OCI-LY7 (cell line): ENCODE data around the gene UGT1A1. TPM values are rescaled to one million over a fixed set of nuclear protein-coding genes. Genes with fewer than 3 reads are reported as not detected.

Experiments
- BruUV-seq: library from RNA; stranded (reverse); fragments of 400-500 nt; replicated peaks from 2 replicates; lab custom pipeline; 2021; lab: Mats Ljungman, UMichigan
- CTCF ChIA-PET: fragments of 300-600 bp; sonication (Branson Sonifier 250); formaldehyde crosslinking; loops from one replicate; lab custom pipeline; 2022; ENCODE audit warnings: antibody characterized with exemption; ENCODE audit not compliant: unreplicated experiment; lab: Charles Lee
- POLR2A ChIA-PET: fragments of 300-600 bp; sonication (Branson Sonifier 250); formaldehyde crosslinking; loops from one replicate; lab custom pipeline; 2022; ENCODE audit warnings: antibody characterized with exemption; lab: Charles Lee
- DNase-seq: peaks from one replicate; pipeline ENCODE4 v3.0.0-alpha.2; 2015; ENCODE audit warnings: low spot score
- H2AFZ ChIP-seq: fragments of 200-600 bp; sonication (generic), shearing (Covaris generic); 2 replicates; pipeline ENCODE4 v1.6.1; 2014; ENCODE audit warnings: mild to moderate bottlenecking, antibody characterized with exemption, low read length, moderate library complexity
- H3K27ac ChIP-seq: fragments of 200-600 bp; sonication (generic); 2 replicates; pipeline ENCODE4 v1.5.1; 2014; ENCODE audit warnings: mixed run types, low read depth, mild to moderate bottlenecking, moderate library complexity, low read length, inconsistent platforms; ENCODE audit not compliant: poor library complexity, severe bottlenecking
- H3K36me3 ChIP-seq: fragments of 200-600 bp; sonication (generic); 2 replicates; pipeline ENCODE4 v1.6.1; 2014; ENCODE audit warnings: mild to moderate bottlenecking, antibody characterized with exemption, low read length, moderate library complexity, mixed read lengths; ENCODE audit not compliant: insufficient read depth
- H3K4me1 ChIP-seq: fragments of 200-600 bp; sonication (generic); 2 replicates; pipeline ENCODE4 v1.5.1; 2014; ENCODE audit warnings: mild to moderate bottlenecking, low read length; ENCODE audit not compliant: insufficient read depth, poor library complexity, severe bottlenecking
- H3K4me2 ChIP-seq: fragments of 200-600 bp; sonication (generic); 2 replicates; pipeline ENCODE4 v1.6.1; 2014; ENCODE audit warnings: mild to moderate bottlenecking, low read length
- H3K4me3 ChIP-seq: fragments of 200-600 bp; sonication (generic); 2 replicates; pipeline ENCODE4 v1.5.1; 2014; ENCODE audit warnings: mild to moderate bottlenecking, low read depth, low read length; ENCODE audit not compliant: poor library complexity, severe bottlenecking
- H3K79me2 ChIP-seq: fragments of 200-600 bp; sonication (generic); 2 replicates; pipeline ENCODE4 v1.6.1; 2016; ENCODE audit warnings: low read depth, mild to moderate bottlenecking, low read length, moderate library complexity, mixed read lengths; ENCODE audit not compliant: insufficient read depth
- H3K9me2 ChIP-seq: fragments of 200-600 bp; sonication (generic); 2 replicates; pipeline ENCODE4 v1.6.1; 2016; ENCODE audit warnings: mild to moderate bottlenecking, low read length, mixed read lengths; ENCODE audit not compliant: insufficient read depth
- H3K9me3 ChIP-seq: fragments of 200-600 bp; sonication (generic); 2 replicates; pipeline ENCODE4 v1.6.1; 2014; ENCODE audit warnings: mild to moderate bottlenecking, mixed run types, low read length, mixed read lengths
- H4K20me1 ChIP-seq: fragments of 200-600 bp; sonication (generic); 2 replicates; pipeline ENCODE4 v1.6.1; 2014; ENCODE audit warnings: mild to moderate bottlenecking, antibody characterized with exemption, low read length, moderate library complexity, mixed read lengths; ENCODE audit not compliant: insufficient read depth
- CTCF ChIP-seq: fragments of 200-600 bp; sonication (generic); conservative IDR thresholded peaks from 2 replicates; pipeline ENCODE4 v1.5.1; 2014; ENCODE audit warnings: mild to moderate bottlenecking, antibody characterized with exemption, low read length, moderate library complexity, mixed read lengths
- EZH2phosphoT487 ChIP-seq: fragments of 200-600 bp; sonication (generic); IDR thresholded peaks from 2 replicates; pipeline ENCODE4 v1.6.1; 2018; ENCODE audit warnings: low read depth, borderline replicate concordance, mild to moderate bottlenecking, mixed run types, antibody characterized with exemption, low read length, moderate library complexity, mixed read lengths
- intact Hi-C: fragments of 100-400 bp; cut with micrococcal nuclease; formaldehyde crosslinking; loops from one replicate; pipeline ENCODE4 v1.10.0; 2022; ENCODE audit not compliant: unreplicated experiment
- total RNA-seq, 2 experiments: library from RNA; depleted of rRNA in 1 of 2; stranded (reverse); fragments of >200 nt in 1 of 2; shearing (Covaris generic) in 1 of 2; gene quantifications; 2 replicates each; pipeline ENCODE4 v1.2.3, GENCODE V29; 2014 to 2022

The UGT1A1 gene
- total RNA-seq, 2 experiments from 2014 or later: not detected

DNA sequence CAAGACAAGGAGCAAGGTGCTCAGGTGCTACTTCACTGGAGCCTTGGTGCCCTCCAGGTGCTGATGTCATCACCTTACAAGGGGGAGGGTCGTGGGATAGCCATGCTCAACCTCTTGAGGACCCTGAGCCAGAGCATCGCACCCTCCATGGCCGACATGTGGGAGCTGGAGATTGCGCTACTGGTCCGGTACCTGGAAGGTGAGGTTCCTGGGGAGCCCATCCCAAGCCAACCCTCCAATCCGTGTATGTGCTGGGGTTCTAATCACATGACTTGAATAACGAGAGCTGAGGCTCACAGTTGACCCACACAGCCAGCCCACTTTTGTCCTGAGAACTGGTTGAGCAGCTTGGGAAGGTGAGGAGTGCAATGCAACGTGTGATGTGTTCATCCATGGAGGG is 43.9 kb downstream of the UGT1A1 start:
- no peaks in the 10 kb centered on the region for H3K9me2 ChIP-seq
- H3K9me3 ChIP-seq: no peaks in the 10 kb centered on the region
- no peaks in the 10 kb centered on the region for H3K79me2 ChIP-seq
- TF ChIP-seq CTCF: no peak
- no peak for TF ChIP-seq EZH2phosphoT487
- H4K20me1 ChIP-seq: no peaks in the 10 kb centered on the region
- DNase-seq: no peak
- no peak overlapping the region for H2AFZ ChIP-seq
- no peak overlapping the region for H3K4me3 ChIP-seq
- intact Hi-C loops: no loop called here
- ChIA-PET CTCF (no interaction called here), POLR2A (no interaction called here)
- BruUV-seq: no TSS peak
- no peaks in the 10 kb centered on the region for H3K36me3 ChIP-seq
- H3K27ac ChIP-seq: no peak overlapping the region
- H3K4me2 ChIP-seq: no peak overlapping the region
- peaks cover 11% of the 10 kb centered on the region for H3K4me1 ChIP-seq

DNA sequence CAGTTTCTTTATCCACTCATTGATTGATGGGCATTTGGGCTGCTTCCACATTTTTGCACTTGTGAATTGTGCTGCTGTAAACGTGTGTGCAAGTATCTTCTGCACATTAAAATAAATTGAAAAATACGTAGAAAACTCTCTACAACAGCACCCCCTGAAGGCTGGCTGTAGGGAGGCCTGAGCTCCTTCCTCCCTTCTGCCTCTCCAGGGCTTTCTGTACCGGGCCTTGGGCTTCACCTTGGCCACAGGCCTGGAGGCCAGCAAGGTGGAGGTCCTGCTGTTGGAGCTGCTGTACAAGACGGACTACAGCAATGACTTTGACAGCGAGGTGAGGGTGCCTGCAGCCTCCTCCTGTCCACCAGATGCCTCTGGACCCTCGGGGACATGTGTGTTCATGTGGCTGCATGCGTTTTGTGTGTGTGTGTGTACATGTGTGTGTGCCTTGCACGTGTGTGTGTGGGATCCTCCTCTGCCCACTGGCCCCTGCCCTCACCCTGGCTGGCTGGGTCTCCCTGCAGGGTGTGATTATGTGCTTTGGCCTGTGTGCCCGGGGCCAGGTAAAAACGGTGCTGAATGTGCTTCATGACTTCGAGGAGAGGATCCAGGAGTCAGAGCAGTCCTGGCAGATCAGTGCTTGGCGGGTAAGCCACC is 47.3 kb downstream of the UGT1A1 start:
- intact Hi-C loops: no loop called here
- Histone ChIP-seq H2AFZ (no peak overlapping the region), H4K20me1 (no peaks in the 10 kb centered on the region), H3K4me1 (no peaks in the 10 kb centered on the region), H3K4me3 (no peak overlapping the region), H3K4me2 (no peak overlapping the region), H3K9me3 (no peaks in the 10 kb centered on the region), H3K27ac (no peak overlapping the region), H3K79me2 (no peaks in the 10 kb centered on the region), H3K9me2 (no peaks in the 10 kb centered on the region), H3K36me3 (no peaks in the 10 kb centered on the region)
- CTCF ChIA-PET: no interaction called here
- POLR2A ChIA-PET: interaction anchor here (0.5 kb wide), 1 partner anchor 37 kb away, joined by 3 read pairs; no protein-coding TSS in a partner anchor
- no peak for DNase-seq
- TF ChIP-seq CTCF (peak; percentile 46), EZH2phosphoT487 (no peak)
- no TSS peak for BruUV-seq
